H1 (cell line): ENCODE data around the gene RRP1B. TPM values are rescaled to one million over a fixed set of nuclear protein-coding genes. Genes with fewer than 3 reads are reported as not detected.

Experiments used
- CTCF ChIA-PET: fragments of 300-600 bp; sonication (Branson Sonifier 250); formaldehyde crosslinking; loops from one replicate; lab custom pipeline; 2021; ENCODE audit not compliant: partially characterized antibody; lab: Charles Lee
- POLR2A ChIA-PET: fragments of 300-600 bp; sonication (Branson Sonifier 250); formaldehyde crosslinking; loops from one replicate; lab custom pipeline; 2021; ENCODE audit warnings: inconsistent platforms; ENCODE audit not compliant: partially characterized antibody; lab: Charles Lee
- DNase-seq, 2 experiments: peaks; one replicate each; pipeline versions ENCODE4 v3.0.0 to v3.0.0-alpha.2; 2010 to 2022; ENCODE audit warnings: low spot score in 2 of 2, low read depth in 1 of 2, mixed read lengths in 1 of 2
- FAIRE-seq: peaks from 2 replicates; lab custom pipeline; 2011; peaks lifted over from hg19 to GRCh38; lab: Jason Lieb, UNC
- H2AFZ ChIP-seq: 2 replicates; pipeline ENCODE4 v1.8.1; 2012; ENCODE audit warnings: low read length, inconsistent platforms
- H2AK5ac ChIP-seq: 2 replicates; pipeline ENCODE4 v1.6.1; 2013; ENCODE audit warnings: low read depth, low read length
- H2BK120ac ChIP-seq: replicated peaks from 2 replicates; pipeline ENCODE3; 2013; ENCODE audit warnings: low read depth, low read length, inconsistent platforms
- H2BK12ac ChIP-seq: 2 replicates; pipeline ENCODE4 v1.6.1; 2013; ENCODE audit warnings: low read depth, low read length
- H2BK15ac ChIP-seq: 2 replicates; pipeline ENCODE4 v1.6.1; 2013; ENCODE audit warnings: low read length
- H2BK20ac ChIP-seq: 2 replicates; pipeline ENCODE4 v1.6.1; 2013; ENCODE audit warnings: low read length
- H2BK5ac ChIP-seq: 2 replicates; pipeline ENCODE4 v1.6.1; 2013; ENCODE audit warnings: low read depth, low read length
- H3K14ac ChIP-seq: 2 replicates; pipeline ENCODE4 v1.6.1; 2013; ENCODE audit warnings: inconsistent platforms; ENCODE audit not compliant: insufficient read length
- H3K18ac ChIP-seq: 2 replicates; pipeline ENCODE4 v1.6.1; 2013; ENCODE audit warnings: low read length; ENCODE audit errors: extremely low read depth
- H3K23ac ChIP-seq: 2 replicates; pipeline ENCODE4 v1.6.1; 2013; ENCODE audit warnings: inconsistent platforms; ENCODE audit not compliant: insufficient read length
- H3K23me2 ChIP-seq: 2 replicates; pipeline ENCODE4 v1.6.1; 2013; ENCODE audit warnings: low read depth, low read length
- H3K27ac ChIP-seq: 2 replicates; pipeline ENCODE4 v1.6.1; 2011; ENCODE audit warnings: low read depth, low read length, inconsistent platforms
- H3K27me3 ChIP-seq, 4 experiments: replicated peaks in 1 of 4; 1 replicate in 1 of 4; 2 replicates in 3 of 4; pipeline versions ENCODE4 v1.6.1 to v1.8.1; 2011 to 2013; ENCODE audit warnings: low read length in 3 of 4, mild to moderate bottlenecking in 3 of 4, inconsistent platforms in 2 of 4, mixed read lengths in 2 of 4, moderate library complexity in 1 of 4; ENCODE audit not compliant: control insufficient read depth in 3 of 4, insufficient read depth in 3 of 4; ENCODE audit errors: extremely low read depth in 1 of 4
- H3K36me3 ChIP-seq, 4 experiments: 2 replicates each; pipeline versions ENCODE4 v1.6.1 to v1.8.1; 2011 to 2013; ENCODE audit warnings: mild to moderate bottlenecking in 4 of 4, low read length in 3 of 4, moderate library complexity in 2 of 4, control low read depth in 1 of 4, inconsistent platforms in 1 of 4; ENCODE audit not compliant: insufficient read depth in 4 of 4, control insufficient read depth in 2 of 4
- H3K4ac ChIP-seq: replicated peaks from 2 replicates; pipeline ENCODE3; 2013; ENCODE audit warnings: low read length, low read depth, mixed read lengths, inconsistent platforms; ENCODE audit not compliant: insufficient read length
- H3K4me1 ChIP-seq, 4 experiments: replicated peaks in 1 of 4; 1 replicate in 1 of 4; 2 replicates in 3 of 4; pipeline versions ENCODE4 v1.6.1 to v1.8.1; 2011 to 2013; ENCODE audit warnings: low read length in 3 of 4, inconsistent platforms in 2 of 4, mixed read lengths in 1 of 4; ENCODE audit not compliant: insufficient read depth in 4 of 4, control insufficient read depth in 3 of 4
- H3K4me2 ChIP-seq, 2 experiments: 2 replicates each; pipeline versions ENCODE4 v1.6.1 to v1.8.1; 2011 to 2013; ENCODE audit warnings: low read depth in 2 of 2, low read length in 2 of 2, control low read depth in 1 of 2, inconsistent platforms in 1 of 2, mild to moderate bottlenecking in 1 of 2; ENCODE audit not compliant: insufficient read depth in 1 of 2
- H3K4me3 ChIP-seq, 4 experiments: fragments of 200-600, 300-600 bp in 1 of 4; sonication (generic), shearing (Covaris generic), sonication (Bioruptor Twin) in 1 of 4; 2 replicates each; pipeline versions ENCODE4 v1.5.1 to v1.8.1; 2011 to 2016; ENCODE audit warnings: low read length in 4 of 4, low read depth in 3 of 4, control low read depth in 2 of 4, inconsistent platforms in 2 of 4, mild to moderate bottlenecking in 2 of 4, mixed read lengths in 1 of 4, moderate library complexity in 1 of 4; ENCODE audit not compliant: insufficient read depth in 2 of 4; ENCODE audit errors: extremely low read depth in 1 of 4
- H3K56ac ChIP-seq: replicated peaks from 2 replicates; pipeline ENCODE3; 2013; ENCODE audit warnings: low read depth, mild to moderate bottlenecking, mixed read lengths, low read length, inconsistent platforms; ENCODE audit not compliant: insufficient read length
- H3K79me1 ChIP-seq: 2 replicates; pipeline ENCODE4 v1.6.1; 2013; ENCODE audit warnings: low read depth, low read length, control low read depth
- H3K79me2 ChIP-seq, 2 experiments: 2 replicates each; pipeline versions ENCODE4 v1.6.1 to v1.8.1; 2012 to 2013; ENCODE audit warnings: low read length in 2 of 2, mild to moderate bottlenecking in 2 of 2, inconsistent platforms in 1 of 2; ENCODE audit not compliant: insufficient read depth in 2 of 2, control insufficient read depth in 1 of 2
- H3K9ac ChIP-seq, 4 experiments: replicated peaks in 1 of 4; 1 replicate in 1 of 4; 2 replicates in 3 of 4; pipeline versions ENCODE4 v1.6.1 to v1.8.1; 2011 to 2013; ENCODE audit warnings: low read depth in 3 of 4, low read length in 3 of 4, control low read depth in 2 of 4, mild to moderate bottlenecking in 2 of 4, moderate library complexity in 2 of 4, inconsistent platforms in 1 of 4; ENCODE audit errors: extremely low read depth in 1 of 4
- H3K9me3 ChIP-seq, 2 experiments: 2 replicates each; pipeline versions ENCODE4 v1.6.1 to v1.8.1; 2012 to 2013; ENCODE audit warnings: mild to moderate bottlenecking in 2 of 2, moderate library complexity in 2 of 2, control low read depth in 1 of 2, inconsistent platforms in 1 of 2, low read depth in 1 of 2, low read length in 1 of 2, mixed read lengths in 1 of 2; ENCODE audit not compliant: insufficient read depth in 2 of 2
- H4K20me1 ChIP-seq, 2 experiments: replicated peaks in 1 of 2; 2 replicates each; pipeline versions ENCODE3 to v1.8.1; 2011 to 2013; ENCODE audit warnings: inconsistent platforms in 2 of 2, low read length in 2 of 2, mild to moderate bottlenecking in 1 of 2; ENCODE audit not compliant: insufficient read depth in 2 of 2, control insufficient read depth in 1 of 2
- H4K5ac ChIP-seq: 2 replicates; pipeline ENCODE4 v1.6.1; 2013; ENCODE audit warnings: low read length, low read depth, mixed read lengths, inconsistent platforms; ENCODE audit not compliant: insufficient read length
- H4K8ac ChIP-seq: 2 replicates; pipeline ENCODE4 v1.8.0; 2013; ENCODE audit warnings: mild to moderate bottlenecking, moderate library complexity, low read length, inconsistent platforms; ENCODE audit not compliant: insufficient read depth; ENCODE audit errors: extremely low read depth
- H4K91ac ChIP-seq: replicated peaks from 2 replicates; pipeline ENCODE3; 2013; ENCODE audit warnings: low read length, mixed read lengths, inconsistent platforms; ENCODE audit not compliant: insufficient read length
- FOSL1 ChIP-seq: IDR thresholded peaks from 2 replicates; pipeline ENCODE4 v1.6.1; 2011; ENCODE audit warnings: mild to moderate bottlenecking, low read depth, low read length, moderate library complexity; ENCODE audit not compliant: insufficient read depth
- MAFK ChIP-seq: IDR thresholded peaks from 2 replicates; pipeline ENCODE4 v1.6.1; 2012; ENCODE audit warnings: low read depth, mild to moderate bottlenecking, improper control_type of control experiment, low read length
- PHF8 ChIP-seq: fragments of 200-600 bp; sonication (generic); conservative IDR thresholded peaks from 2 replicates; pipeline ENCODE4 v1.7.1; 2012; ENCODE audit warnings: low read depth, mild to moderate bottlenecking, inconsistent platforms, low read length, moderate library complexity
- SIX5 ChIP-seq: IDR thresholded peaks from 2 replicates; pipeline ENCODE4 v1.6.1; 2011; ENCODE audit warnings: mild to moderate bottlenecking, low read depth, low read length
- WGBS, 2 experiments: shearing (Covaris generic) in 1 of 2; methylation state at CpG; one replicate each; pipeline versions ENCODE4 v1.1.6 to v1.1.7; 2013 to 2015; ENCODE audit warnings: low lambda C conversion rate in 2 of 2, mixed read lengths in 2 of 2, inconsistent platforms in 1 of 2, low coverage in 1 of 2, missing lambda C conversion rate in 1 of 2; ENCODE audit not compliant: insufficient replicate concordance in 2 of 2, insufficient coverage in 1 of 2, insufficient read length in 1 of 2; ENCODE audit errors: extremely low coverage in 1 of 2, missing lambda C conversion rate in 1 of 2; 5-methylcytosine and 5-hydroxymethylcytosine counted together
- polyA plus RNA-seq, 7 experiments: library from polyadenylated mRNA; depleted of rRNA in 3 of 7; stranded (reverse) in 5 of 7; unstranded in 2 of 7; fragments of >200 nt in 5 of 7; fragments of 200-250 nt in 2 of 7; gene quantifications; 1 replicate in 5 of 7; 2 replicates in 1 of 7; 4 replicates in 1 of 7; pipeline versions ENCODE4 v1.2.1 to v1.2.3, GENCODE V29; 2011 to 2013; ENCODE audit warnings: missing spikeins in 2 of 7, mixed read lengths in 2 of 7
- total RNA-seq: library from RNA; stranded (reverse); fragmentation: NEBNext Ultra II Directional; extraction: Animal tissue kit (Norgen Biotek cat#: 25700); gene quantifications from 2 replicates; pipeline ENCODE4 v1.2.1, GENCODE V29; 2021

The RRP1B gene
- total and polyA plus RNA-seq, 2 of the 8 experiments (the other 6 are each of a cell fraction or from before 2014, with no cell fraction given), result 25.8 to 97.3 TPM

DNA sequence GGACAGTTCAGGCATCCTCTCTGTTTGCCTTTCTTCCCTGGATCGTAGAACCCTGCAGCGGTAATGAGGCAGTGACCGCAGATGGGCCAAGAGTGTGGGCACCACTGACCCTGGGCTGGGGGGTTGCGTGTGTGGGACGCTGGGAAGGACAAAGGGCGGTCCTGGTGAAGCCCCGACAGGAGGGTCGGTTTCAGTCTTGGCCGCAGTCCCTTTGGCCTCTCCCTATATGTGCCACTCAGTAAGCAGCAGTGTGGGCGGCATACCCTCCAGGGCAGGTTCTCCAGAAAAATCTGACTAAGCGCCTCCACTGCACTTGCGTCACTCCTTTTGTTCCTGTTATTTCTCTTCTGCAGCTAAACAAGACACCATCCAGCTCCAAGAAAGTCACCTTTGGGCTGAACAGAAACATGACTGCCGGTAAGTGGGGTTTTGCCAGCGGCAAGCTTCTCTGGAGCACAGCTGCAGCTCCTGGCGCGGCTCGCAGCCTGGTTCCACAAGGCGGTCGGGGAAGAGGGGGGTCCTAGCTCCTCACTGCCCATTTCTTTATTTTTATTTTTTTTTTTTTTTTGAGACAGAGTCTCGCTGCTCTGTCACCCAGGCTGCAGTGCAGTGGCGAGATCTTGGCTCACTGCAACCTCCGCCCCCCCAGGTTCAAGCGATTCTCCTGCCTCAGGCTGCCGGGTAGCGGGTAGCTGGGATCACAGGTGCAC, 31.9 kb downstream of the RRP1B start:
- H2AK5ac ChIP-seq, result no peak overlapping the region
- ChIA-PET POLR2A (interaction anchor here (1.0 to 1.5 kb wide), 2 partner anchors 20 to 38 kb away, joined by 4 to 7 read pairs; no protein-coding TSS in a partner anchor), CTCF (interaction anchor here (1.3 to 3.1 kb wide), 2 partner anchors 37 kb away, joined by 3 to 8 read pairs; no protein-coding TSS in a partner anchor)
- no peak overlapping the region for H3K27ac ChIP-seq
- no peak overlapping the region for H4K91ac ChIP-seq
- H3K56ac ChIP-seq, result no peak overlapping the region
- H2BK15ac ChIP-seq, result no peak overlapping the region
- no peak overlapping the region for H4K5ac ChIP-seq
- peaks cover 2 to 10% of the 10 kb centered on the region in 2 experiments for H4K20me1 ChIP-seq
- H2BK120ac ChIP-seq, result no peak overlapping the region
- no peak overlapping the region for H3K4me3 ChIP-seq
- H3K4ac ChIP-seq, result no peak overlapping the region
- H3K9ac ChIP-seq, result no peak overlapping the region
- TF ChIP-seq MAFK (no peak), FOSL1 (no peak), PHF8 (no peak), SIX5 (no peak)
- H3K4me2 ChIP-seq, result no peak overlapping the region
- 96% methylated on average over 24 of the region's 25 CpGs; no CpG with 5 or more reads in 1 of the 2 experiments for WGBS, 2 experiments
- H3K79me1 ChIP-seq, result 0 out of 2 replicates have a peak, but pooled peaks cover 2% of the 10 kb centered on the region
- H3K4me1 ChIP-seq, result no peaks in the 10 kb centered on the region
- H2BK20ac ChIP-seq, result no peak overlapping the region
- H3K36me3 ChIP-seq, result peaks cover 33 to 90% (median 70%) of the 10 kb centered on the region in 4 experiments
- H4K8ac ChIP-seq, result no peak overlapping the region
- DNase-seq (no peak), FAIRE-seq (no peak)
- H3K14ac ChIP-seq, result no peak overlapping the region
- H3K18ac ChIP-seq, result no peak overlapping the region
- H3K23me2 ChIP-seq, result no peaks in the 10 kb centered on the region
- no peak overlapping the region for H3K23ac ChIP-seq
- H2AFZ ChIP-seq, result no peak overlapping the region
- H3K79me2 ChIP-seq, result no peaks in the 10 kb centered on the region
- no peak overlapping the region for H2BK12ac ChIP-seq
- no peaks in the 10 kb centered on the region for H3K9me3 ChIP-seq
- no peaks in the 10 kb centered on the region for H3K27me3 ChIP-seq
- H2BK5ac ChIP-seq, result no peak overlapping the region
